Measurements from ENCODE around the gene MXD3. TPM values are rescaled to one million over a fixed set of nuclear protein-coding genes. Genes with fewer than 3 reads are reported as not detected.
"Not testable (repeated sequence)": the region's sequence is repeated elsewhere in the genome, so short reads cannot be mapped to it uniquely, and the experiment has no call there.

Gene MXD3
- total RNA-seq, 1 experiment from 2014 or later: 38.5 TPM

- no peak for DNase-seq (ENCODE audit: low spot score)
- in situ Hi-C loops (cut with HindIII; ENCODE audit: low sequenced_read_pairs): no loop called here
These were observed 20.0 kb downstream of the MXD3 start for GRCh38 chr5:177291735-177292134.

- in situ Hi-C loops (cut with HindIII; ENCODE audit: low sequenced_read_pairs): no loop called here
- DNase-seq (ENCODE audit: low spot score): no peak
These were observed 20.7 kb downstream of the MXD3 start for GRCh38 chr5:177290816-177291596.

GRCh38 chr5:177288191-177288590, 23.5 kb downstream of the MXD3 start:
- no peak for DNase-seq (ENCODE audit: low spot score)
- in situ Hi-C loops (cut with HindIII; ENCODE audit: low sequenced_read_pairs): no loop called here

- in situ Hi-C loops (cut with HindIII; ENCODE audit: low sequenced_read_pairs): no loop called here
- DNase-seq (ENCODE audit: low spot score): no peak
These were observed 34.8 kb downstream of the MXD3 start for GRCh38 chr5:177276886-177277285.

GRCh38 chr5:177275883-177276282, 35.8 kb downstream of the MXD3 start:
- in situ Hi-C loops (cut with HindIII; ENCODE audit: low sequenced_read_pairs): no loop called here
- no peak for DNase-seq (ENCODE audit: low spot score)

- in situ Hi-C loops (cut with HindIII; ENCODE audit: low sequenced_read_pairs): no loop called here
These were observed 40.6 kb downstream of the MXD3 start for GRCh38 chr5:177271113-177271512.

GRCh38 chr5:177270653-177271052, 41.0 kb downstream of the MXD3 start:
- no peak for DNase-seq (ENCODE audit: low spot score)
- in situ Hi-C loops (cut with HindIII; ENCODE audit: low sequenced_read_pairs): no loop called here

More at GRCh38 chr5:177271113-177271512, 40.6 kb downstream of the MXD3 start:
- no peak for DNase-seq (ENCODE audit: low spot score)

GRCh38 chr5:177269976-177270375, 41.7 kb downstream of the MXD3 start:
- DNase-seq (ENCODE audit: low spot score): no peak
- in situ Hi-C loops (cut with HindIII; ENCODE audit: low sequenced_read_pairs): no loop called here

- no peak for DNase-seq (ENCODE audit: low spot score)
- in situ Hi-C loops (cut with HindIII; ENCODE audit: low sequenced_read_pairs): no loop called here
These were observed 42.3 kb downstream of the MXD3 start for GRCh38 chr5:177269232-177269895.

GRCh38 chr5:177265395-177265794, 46.3 kb downstream of the MXD3 start:
- in situ Hi-C loops (cut with HindIII; ENCODE audit: low sequenced_read_pairs): no loop called here
- no peak for DNase-seq (ENCODE audit: low spot score)

GRCh38 chr5:177264178-177264577, 47.5 kb downstream of the MXD3 start:
- no peak for DNase-seq (ENCODE audit: low spot score)
- in situ Hi-C loops (cut with HindIII; ENCODE audit: low sequenced_read_pairs): no loop called here

- DNase-seq (ENCODE audit: low spot score): no peak
- in situ Hi-C loops (cut with HindIII; ENCODE audit: low sequenced_read_pairs): no loop called here
These were observed 50.2 kb downstream of the MXD3 start for GRCh38 chr5:177261510-177261909.

GRCh38 chr5:177260961-177261360, 50.7 kb downstream of the MXD3 start:
- DNase-seq (ENCODE audit: low spot score): no peak
- in situ Hi-C loops (cut with HindIII; ENCODE audit: low sequenced_read_pairs): no loop called here

- in situ Hi-C loops (cut with HindIII; ENCODE audit: low sequenced_read_pairs); DNase-seq (ENCODE audit: low spot score): not testable (repeated sequence)
These were observed 53.0 kb downstream of the MXD3 start for GRCh38 chr5:177258711-177259110.

Other genes starting within 250 kb of the MXD3 start
- 13.7 and 20.9 TPM in 2 replicates for gene FGFR4, start 225.0 kb downstream of the MXD3 start, total RNA-seq (2014; rRNA removed; shearing (Covaris generic))
- gene NSD1, start 178.1 kb downstream of the MXD3 start, total RNA-seq (2014; rRNA removed; shearing (Covaris generic)): 22.4 and 32.1 TPM in 2 replicates
- gene RAB24, start 8.2 kb downstream of the MXD3 start, total RNA-seq (2014; rRNA removed; shearing (Covaris generic)): 24.6 and 25.1 TPM in 2 replicates
- 393 and 426 TPM in 2 replicates for gene PRELID1, start 8.1 kb downstream of the MXD3 start, total RNA-seq (2014; rRNA removed; shearing (Covaris generic))
- gene LMAN2, start 39.8 kb upstream of the MXD3 start, total RNA-seq (2014; rRNA removed; shearing (Covaris generic)): 257 and 339 TPM in 2 replicates
- gene RGS14, start 46.0 kb upstream of the MXD3 start, total RNA-seq (2014; rRNA removed; shearing (Covaris generic)): 72.9 and 91.8 TPM in 2 replicates
- not detected in 2 replicates for gene SLC34A1, start 72.5 kb upstream of the MXD3 start, total RNA-seq (2014; rRNA removed; shearing (Covaris generic))
- gene PFN3, start 88.8 kb upstream of the MXD3 start, total RNA-seq (2014; rRNA removed; shearing (Covaris generic)): not detected in 2 replicates
- 3.1 and 11.4 TPM in 2 replicates for gene F12, start 97.7 kb upstream of the MXD3 start, total RNA-seq (2014; rRNA removed; shearing (Covaris generic))
- gene GRK6, start 114.8 kb upstream of the MXD3 start, total RNA-seq (2014; rRNA removed; shearing (Covaris generic)): 58.6 and 62.3 TPM in 2 replicates
- 19.5 and 30.8 TPM in 2 replicates for gene PRR7, start 134.9 kb upstream of the MXD3 start, total RNA-seq (2014; rRNA removed; shearing (Covaris generic))
- gene DBN1, start 161.7 kb upstream of the MXD3 start, total RNA-seq (2014; rRNA removed; shearing (Covaris generic)): 295 and 370 TPM in 2 replicates
- 297 and 299 TPM in 2 replicates for gene PDLIM7, start 185.7 kb upstream of the MXD3 start, total RNA-seq (2014; rRNA removed; shearing (Covaris generic))
- 0.85 and 6.3 TPM in 2 replicates for gene DOK3, start 197.9 kb upstream of the MXD3 start, total RNA-seq (2014; rRNA removed; shearing (Covaris generic))
- gene DDX41, start 205.1 kb upstream of the MXD3 start, total RNA-seq (2014; rRNA removed; shearing (Covaris generic)): 96.6 and 166 TPM in 2 replicates
- 29.0 and 45.3 TPM in 2 replicates for gene FAM193B, start 242.7 kb upstream of the MXD3 start, total RNA-seq (2014; rRNA removed; shearing (Covaris generic))

All from G401 (cell line).